ENCODE results near the gene SLAMF7.
"Not testable (repeated sequence)": the region's sequence is repeated elsewhere in the genome, so short reads cannot be mapped to it uniquely, and the experiment has no call there.

SLAMF7 gene

GRCh38 chr1:160721473-160721872 lies 17.6 kb upstream of the SLAMF7 start:
- no peak for DNase-seq

- DNase-seq: no peak
Measured at GRCh38 chr1:160722726-160723125, 16.3 kb upstream of the SLAMF7 start.

GRCh38 chr1:160723332-160723731 lies 15.7 kb upstream of the SLAMF7 start:
- DNase-seq: no peak

GRCh38 chr1:160724465-160725242 lies 14.4 kb upstream of the SLAMF7 start:
- DNase-seq: peak; percentile 24

GRCh38 chr1:160726114-160726497 lies 12.9 kb upstream of the SLAMF7 start:
- DNase-seq: peak; percentile 75

GRCh38 chr1:160726498-160727315 lies 12.3 kb upstream of the SLAMF7 start:
- DNase-seq: peak; percentile 85

GRCh38 chr1:160727316-160727640 lies 11.8 kb upstream of the SLAMF7 start:
- DNase-seq: no peak

GRCh38 chr1:160731564-160731963 lies 7.5 kb upstream of the SLAMF7 start:
- DNase-seq: not testable (repeated sequence)

- no peak for DNase-seq
Measured at GRCh38 chr1:160731990-160732389, 7.1 kb upstream of the SLAMF7 start.

GRCh38 chr1:160733898-160734297 lies 5.1 kb upstream of the SLAMF7 start:
- DNase-seq: no peak

- no peak for DNase-seq
Measured at GRCh38 chr1:160734301-160734700, 4.7 kb upstream of the SLAMF7 start.

GRCh38 chr1:160738271-160738670 lies 776 bp upstream of the SLAMF7 start:
- DNase-seq: no peak

- DNase-seq: no peak
Measured at GRCh38 chr1:160740133-160740688, 1.2 kb downstream of the SLAMF7 start.

- DNase-seq: no peak
Measured at GRCh38 chr1:160741092-160741501, 2.0 kb downstream of the SLAMF7 start.

GRCh38 chr1:160741612-160742348 lies 2.7 kb downstream of the SLAMF7 start:
- no peak for DNase-seq

GRCh38 chr1:160742428-160743127 lies 3.5 kb downstream of the SLAMF7 start:
- DNase-seq: no peak

GRCh38 chr1:160743266-160743665 lies 4.2 kb downstream of the SLAMF7 start:
- no peak for DNase-seq

- no peak for DNase-seq
Measured at GRCh38 chr1:160744199-160744851, 5.3 kb downstream of the SLAMF7 start.

GRCh38 chr1:160744852-160745520 lies 5.9 kb downstream of the SLAMF7 start:
- DNase-seq: no peak

- no peak for DNase-seq
Measured at GRCh38 chr1:160745551-160745950, 6.5 kb downstream of the SLAMF7 start.

GRCh38 chr1:160746836-160747500 lies 7.9 kb downstream of the SLAMF7 start:
- DNase-seq: no peak

Data from hematopoietic multipotent progenitor cell treated with erythropoietin and hydrocortisone succinate and interleukin-3 and kit ligand, for 8 days (in vitro differentiated cells).